COLO668 (cell line): ENCODE results near the gene SLC16A4.
"Not testable (repeated sequence)": the region's sequence is repeated elsewhere in the genome, so short reads cannot be mapped to it uniquely, and the experiment has no call there.

Experiments
- DNase-seq: peaks from one replicate; lab custom pipeline; 2025; ENCODE audit not compliant: unreplicated experiment; lab: John Stamatoyannopoulos, UW

SLC16A4 gene

DNA sequence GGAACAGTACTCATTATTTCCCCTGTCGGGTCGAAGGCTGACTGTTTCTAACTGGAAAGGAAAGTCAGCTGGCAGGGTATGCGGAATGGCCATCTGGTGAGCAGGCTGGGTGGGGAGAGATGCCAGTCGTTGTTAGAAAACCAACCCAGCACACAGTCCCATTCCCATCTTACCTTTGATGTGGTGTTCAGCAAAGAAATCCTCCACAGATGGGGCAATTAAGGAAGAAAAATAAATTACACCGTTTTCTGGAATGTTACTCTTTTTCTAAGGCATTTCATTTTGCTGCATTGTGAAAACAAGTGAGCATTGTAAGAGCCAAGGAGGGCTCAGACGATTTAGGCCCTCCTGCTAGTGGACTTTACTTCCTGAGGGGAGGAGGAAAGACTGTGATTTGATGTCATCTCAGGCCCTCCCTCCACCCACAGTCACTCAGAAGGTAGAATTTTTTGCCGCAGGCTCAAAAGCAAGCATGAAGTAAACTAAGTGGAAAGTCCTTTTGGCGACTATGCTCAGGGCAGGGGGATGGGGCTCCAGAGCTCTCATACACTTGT, at the start of gene SLC16A4:
Gene SLC16A4, minus strand, starts transcription at position 335 of the 554 bp plus-strand sequence. CDS start 1,703 bp downstream, outside the sequence.
- no peak for DNase-seq

GRCh38 chr1:110439873-110440272, 49.0 kb upstream of the SLC16A4 start:
- DNase-seq, result not testable (repeated sequence)

GRCh38 chr1:110438893-110439292, 48.1 kb upstream of the SLC16A4 start:
- no peak for DNase-seq

DNA sequence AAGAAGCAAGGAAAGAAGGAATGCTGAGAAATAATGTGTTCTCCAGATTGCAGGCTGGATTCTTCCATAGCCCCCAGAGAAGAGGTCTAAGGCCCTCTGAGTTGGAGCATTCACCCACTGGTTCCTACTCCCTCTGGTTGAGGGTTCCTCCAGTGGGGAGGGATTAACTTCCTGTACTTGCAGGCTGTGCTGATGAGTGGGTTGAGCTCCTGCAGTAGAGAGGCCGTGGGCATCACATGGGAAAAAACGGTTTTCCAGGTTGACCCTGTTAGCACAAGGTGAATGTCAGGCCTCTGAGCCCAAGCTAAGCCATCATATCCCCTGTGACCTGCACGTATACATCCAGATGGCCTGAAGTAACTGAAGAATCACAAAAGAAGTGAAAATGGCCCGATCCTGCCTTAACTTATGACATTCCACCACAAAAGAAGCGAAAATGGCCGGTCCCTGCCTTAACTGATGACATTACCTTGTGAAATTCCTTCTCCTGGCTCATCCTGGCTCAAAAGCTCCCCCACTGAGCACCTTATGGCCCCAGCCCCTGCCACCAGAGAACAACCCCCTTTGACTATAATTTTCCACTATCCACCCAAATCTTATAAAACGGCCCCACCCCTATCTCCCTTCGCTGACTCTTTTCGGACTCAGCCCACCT, 46.9 kb upstream of the SLC16A4 start:
- DNase-seq, result not testable (repeated sequence)

- DNase-seq, result no peak
Observed at GRCh38 chr1:110436635-110437034, 45.8 kb upstream of the SLC16A4 start.

- no peak for DNase-seq
Observed at GRCh38 chr1:110434946-110435345, 44.1 kb upstream of the SLC16A4 start.

DNA sequence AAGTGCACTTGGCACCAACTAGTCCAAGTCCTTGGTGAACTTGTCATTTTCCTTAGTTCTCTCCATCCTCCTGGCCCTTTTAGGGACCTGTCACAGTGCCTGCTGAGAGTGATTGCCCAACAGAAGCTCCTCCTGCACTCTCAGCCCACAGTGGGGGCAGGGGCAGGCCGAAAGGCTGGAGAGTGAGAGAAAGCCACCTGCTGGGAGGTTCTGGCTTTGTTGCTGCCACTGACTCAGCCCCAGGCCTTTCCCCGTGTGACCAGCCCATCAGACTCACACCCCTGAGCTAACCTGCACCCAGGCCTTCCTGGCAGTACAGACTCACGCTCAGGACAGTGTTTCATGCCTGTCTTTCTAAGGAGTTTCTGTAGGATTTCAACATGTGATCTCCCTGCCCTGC, 43.0 kb upstream of the SLC16A4 start:
- DNase-seq, result peak; percentile 60

GRCh38 chr1:110433213-110433612, 42.4 kb upstream of the SLC16A4 start:
- DNase-seq, result no peak

- no peak for DNase-seq
Observed at GRCh38 chr1:110430901-110431300, 40.1 kb upstream of the SLC16A4 start.

DNA sequence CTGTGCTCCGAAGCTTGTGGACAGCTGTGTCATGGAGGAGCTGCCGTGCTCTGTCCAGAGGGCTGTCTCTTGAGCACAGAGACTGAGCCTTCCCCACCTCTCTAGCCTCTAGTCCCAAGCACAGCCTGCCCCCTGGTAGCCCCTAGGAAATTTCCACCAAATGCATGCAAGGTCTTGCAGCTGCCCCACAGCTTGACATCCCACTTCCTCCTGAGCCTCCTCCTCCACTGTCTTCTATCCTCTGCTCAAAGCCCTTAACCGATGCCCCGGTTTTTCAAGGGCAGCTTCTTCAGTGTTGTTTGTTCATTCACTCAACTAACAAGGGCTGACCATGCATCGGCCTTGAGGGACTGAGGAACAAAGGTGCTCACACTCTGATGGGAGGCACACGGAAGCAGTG, 39.5 kb upstream of the SLC16A4 start:
- DNase-seq, result no peak

DNA sequence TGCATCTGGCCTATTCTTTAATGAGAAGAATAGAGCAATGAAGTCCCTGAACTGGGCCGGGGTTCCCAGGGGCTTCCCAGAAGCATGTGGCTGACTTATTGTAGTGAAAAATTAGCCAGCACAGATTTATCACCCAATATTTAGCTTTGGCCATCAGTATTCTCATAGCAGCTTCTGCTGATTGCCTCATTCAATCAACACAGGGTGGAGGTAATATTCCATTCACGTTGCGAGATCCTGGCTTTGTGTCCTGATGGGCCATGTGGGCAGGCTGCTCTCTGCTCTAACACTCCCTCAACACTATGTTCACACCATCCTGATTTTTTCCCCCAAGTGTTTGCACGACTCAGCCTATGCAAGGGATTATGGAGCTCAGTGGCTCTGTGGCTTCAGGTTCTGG, 38.1 kb upstream of the SLC16A4 start:
- DNase-seq, result no peak

DNA sequence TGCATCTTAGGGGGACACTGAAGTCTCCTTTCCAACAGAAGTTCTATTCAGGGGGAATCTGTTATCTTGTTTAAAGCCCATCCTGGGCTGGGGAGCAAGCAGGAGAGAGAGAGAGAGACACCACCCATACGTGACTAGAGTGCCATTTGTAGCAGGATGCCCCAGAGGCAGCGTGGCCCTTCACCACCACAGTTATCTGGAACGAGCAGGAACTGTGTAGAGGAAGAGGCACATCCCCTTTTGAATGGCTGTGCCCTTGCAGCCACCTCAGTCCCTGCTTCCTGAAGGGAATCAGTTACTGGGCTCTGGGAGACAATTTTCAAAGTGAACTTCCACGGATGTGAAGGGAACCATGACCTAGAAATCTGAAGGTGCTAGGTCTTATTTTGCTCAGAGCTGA, 36.0 kb upstream of the SLC16A4 start:
- no peak for DNase-seq

- DNase-seq, result no peak
Observed at GRCh38 chr1:110425612-110426152, 34.9 kb upstream of the SLC16A4 start.

DNA sequence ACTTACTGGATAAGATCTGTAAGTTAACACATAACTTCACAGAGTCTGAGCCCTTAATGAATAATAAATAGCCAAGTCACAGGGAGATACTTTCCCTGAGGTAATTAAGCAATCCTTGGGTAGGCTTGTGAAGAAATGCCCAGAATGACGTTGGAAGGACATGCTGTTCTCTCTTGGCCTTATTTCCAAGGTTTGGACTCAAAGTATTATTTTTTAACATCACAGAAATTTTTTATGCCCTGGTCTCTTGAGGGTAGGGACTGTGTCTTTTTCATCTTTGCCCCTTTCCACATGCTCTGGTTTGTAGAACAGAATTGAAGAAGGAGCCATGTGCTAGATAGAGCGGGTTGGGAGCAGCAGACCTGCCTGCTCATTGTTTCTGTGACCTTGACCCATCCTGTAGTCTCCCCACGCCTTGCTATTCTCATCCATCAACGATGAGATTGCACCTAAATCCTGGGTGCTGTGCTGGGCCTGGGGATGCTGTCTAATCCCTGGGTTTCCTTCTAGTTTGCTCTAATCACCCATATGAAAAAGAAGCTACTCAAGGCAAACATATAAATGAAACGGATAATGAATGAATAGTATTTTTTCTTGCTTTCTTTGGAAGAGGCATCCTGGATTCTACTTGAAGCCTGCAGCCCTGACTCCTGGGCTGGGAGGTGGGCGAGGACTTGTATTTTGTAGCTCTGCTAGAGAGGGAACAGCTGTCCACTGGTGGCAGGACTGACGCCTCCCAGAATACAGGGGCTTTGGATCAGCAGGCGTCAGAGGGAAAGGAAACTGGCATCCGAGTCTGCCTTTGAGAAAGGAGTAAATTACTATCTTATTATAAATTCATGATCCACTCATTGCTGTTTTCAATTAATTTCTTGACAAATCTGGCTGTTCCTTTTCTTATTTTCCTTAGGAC, 34.1 kb upstream of the SLC16A4 start:
- DNase-seq, result no peak

DNA sequence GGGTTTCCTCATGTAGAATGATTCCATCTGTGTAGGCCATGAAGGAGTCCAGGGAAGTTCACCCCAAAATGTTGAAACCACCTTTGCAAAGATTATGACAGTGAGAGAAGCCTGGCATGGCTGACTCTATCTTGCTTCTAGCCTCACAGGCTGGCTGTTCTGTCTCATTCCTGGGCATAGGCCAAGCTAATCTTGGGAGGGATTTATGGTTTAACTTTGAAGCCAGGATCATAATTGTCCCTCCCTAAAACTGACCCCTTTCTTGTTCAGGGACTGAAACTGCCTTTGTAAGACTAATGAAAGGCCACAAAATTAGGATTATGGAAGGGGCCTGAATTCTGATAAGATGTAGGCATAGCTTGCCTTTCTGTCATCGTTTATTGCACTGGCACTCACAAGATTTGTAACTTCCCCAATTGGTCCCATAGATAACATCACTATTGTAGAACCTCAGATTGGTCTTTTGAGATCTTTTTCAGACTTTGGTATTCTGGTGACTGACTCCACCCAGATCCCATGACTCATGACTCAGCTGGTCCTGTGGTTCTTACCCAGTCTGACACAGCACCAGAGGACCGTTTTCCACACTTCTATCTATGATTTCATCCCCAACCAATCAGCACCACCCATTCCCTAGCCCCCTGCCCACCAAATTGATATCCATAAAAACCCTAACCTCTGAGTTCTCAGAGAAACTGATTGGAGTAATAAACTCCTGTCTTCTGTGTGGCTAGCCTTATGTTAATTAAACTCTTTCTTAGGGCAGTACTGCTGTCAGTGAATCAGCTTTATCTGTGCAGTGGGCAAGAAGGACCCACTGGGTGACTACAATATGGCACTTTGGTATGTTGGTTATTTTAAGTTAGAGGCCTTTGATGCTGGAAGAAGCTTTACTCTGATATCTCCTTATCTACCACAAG, 30.3 kb upstream of the SLC16A4 start:
- no peak for DNase-seq

GRCh38 chr1:110420023-110420662, 29.3 kb upstream of the SLC16A4 start:
- no peak for DNase-seq

DNA sequence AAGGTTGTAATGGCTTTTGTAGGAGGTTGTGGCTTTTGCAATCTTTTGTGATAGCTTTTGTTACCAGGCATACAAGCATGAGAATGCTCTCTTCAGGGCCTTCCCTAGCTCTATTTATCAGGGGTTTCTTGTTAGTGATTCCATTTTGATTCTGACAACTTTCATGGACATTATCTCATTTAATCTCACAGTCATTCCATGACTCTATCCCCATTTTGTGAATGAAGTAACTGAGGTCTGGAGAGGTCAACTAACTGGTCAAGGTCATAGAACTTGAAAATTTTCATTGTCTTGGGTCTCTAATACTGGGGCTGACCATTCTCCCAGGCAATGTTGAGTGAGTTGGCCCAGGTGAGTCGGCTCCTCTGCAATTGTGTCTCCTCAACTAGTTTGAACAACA, 27.9 kb upstream of the SLC16A4 start:
- DNase-seq, result no peak

DNA sequence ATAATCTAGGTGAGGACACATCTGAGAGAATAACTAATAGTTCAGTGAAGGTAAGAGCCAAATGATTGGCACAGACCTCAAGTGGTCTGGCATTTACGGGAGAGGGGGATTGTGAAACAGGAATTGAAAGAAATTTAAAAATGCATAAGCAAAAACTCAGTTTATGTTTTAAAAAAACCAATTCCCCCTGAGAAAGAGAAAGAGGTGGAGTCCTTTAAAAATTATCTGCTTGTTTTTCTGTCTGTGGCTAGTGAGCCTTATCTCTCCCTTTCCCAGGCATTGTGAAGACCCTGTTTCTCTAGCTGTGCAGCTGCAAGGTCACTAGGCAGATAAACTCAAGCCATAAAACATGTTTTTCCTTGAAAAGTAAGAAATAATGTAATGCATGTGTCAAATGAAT, 22.2 kb upstream of the SLC16A4 start:
- DNase-seq, result not testable (repeated sequence)

GRCh38 chr1:110412576-110412975, 21.8 kb upstream of the SLC16A4 start:
- peak; percentile 76 for DNase-seq

GRCh38 chr1:110411173-110411735, 20.4 kb upstream of the SLC16A4 start:
- DNase-seq, result no peak
